ENCODE measurements around the gene CYBC1.
A peak's percentile ranks its signal among the peaks of the same experiment; 100 is the strongest.
"Not testable (repeated sequence)": the region's sequence is repeated elsewhere in the genome, so short reads cannot be mapped to it uniquely, and the experiment has no call there.

CYBC1 gene

GRCh38 chr17:82463925-82464566 is 13.5 kb upstream of the CYBC1 start:
- TF ChIP-seq, protein P1, sequence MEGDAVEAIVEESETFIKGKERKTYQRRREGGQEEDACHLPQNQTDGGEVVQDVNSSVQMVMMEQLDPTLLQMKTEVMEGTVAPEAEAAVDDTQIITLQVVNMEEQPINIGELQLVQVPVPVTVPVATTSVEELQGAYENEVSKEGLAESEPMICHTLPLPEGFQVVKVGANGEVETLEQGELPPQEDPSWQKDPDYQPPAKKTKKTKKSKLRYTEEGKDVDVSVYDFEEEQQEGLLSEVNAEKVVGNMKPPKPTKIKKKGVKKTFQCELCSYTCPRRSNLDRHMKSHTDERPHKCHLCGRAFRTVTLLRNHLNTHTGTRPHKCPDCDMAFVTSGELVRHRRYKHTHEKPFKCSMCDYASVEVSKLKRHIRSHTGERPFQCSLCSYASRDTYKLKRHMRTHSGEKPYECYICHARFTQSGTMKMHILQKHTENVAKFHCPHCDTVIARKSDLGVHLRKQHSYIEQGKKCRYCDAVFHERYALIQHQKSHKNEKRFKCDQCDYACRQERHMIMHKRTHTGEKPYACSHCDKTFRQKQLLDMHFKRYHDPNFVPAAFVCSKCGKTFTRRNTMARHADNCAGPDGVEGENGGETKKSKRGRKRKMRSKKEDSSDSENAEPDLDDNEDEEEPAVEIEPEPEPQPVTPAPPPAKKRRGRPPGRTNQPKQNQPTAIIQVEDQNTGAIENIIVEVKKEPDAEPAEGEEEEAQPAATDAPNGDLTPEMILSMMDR (IDR thresholded peaks at IDR 0.05; ENCODE audit: low read length, missing control alignments): no peak

DNA sequence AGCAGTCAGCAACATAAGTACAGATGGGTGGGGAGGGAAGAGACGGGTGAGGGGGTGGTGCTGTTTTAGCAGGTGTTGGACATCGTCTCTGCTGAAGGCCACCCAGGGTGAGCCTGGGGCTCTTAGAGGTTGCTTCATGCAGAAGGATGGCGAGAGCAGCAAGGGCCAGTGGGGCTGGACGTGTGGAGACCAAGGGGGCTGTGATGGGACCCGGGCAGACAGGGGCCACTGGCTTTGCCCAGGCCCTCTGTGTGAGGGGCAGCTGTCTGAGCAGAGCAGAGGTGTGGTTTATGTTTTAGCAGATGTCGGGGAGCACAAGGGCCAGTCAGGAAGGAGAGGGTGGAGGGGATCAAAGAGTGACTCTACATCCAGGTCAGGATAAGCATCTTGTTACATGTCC is 12.8 kb upstream of the CYBC1 start:
- TF ChIP-seq, protein P1 (IDR thresholded peaks at IDR 0.05; ENCODE audit: low read length, missing control alignments): no peak
- DNase-seq (ENCODE audit: low read depth): no peak
- no peak overlapping the region for H3K4me3 ChIP-seq (replicated peaks; ENCODE audit: low read depth, low read length)

More at GRCh38 chr17:82463925-82464566, 13.5 kb upstream of the CYBC1 start:
- H3K4me3 ChIP-seq (replicated peaks; ENCODE audit: low read depth, low read length): no peak overlapping the region
- DNase-seq (ENCODE audit: low read depth): no peak

DNA sequence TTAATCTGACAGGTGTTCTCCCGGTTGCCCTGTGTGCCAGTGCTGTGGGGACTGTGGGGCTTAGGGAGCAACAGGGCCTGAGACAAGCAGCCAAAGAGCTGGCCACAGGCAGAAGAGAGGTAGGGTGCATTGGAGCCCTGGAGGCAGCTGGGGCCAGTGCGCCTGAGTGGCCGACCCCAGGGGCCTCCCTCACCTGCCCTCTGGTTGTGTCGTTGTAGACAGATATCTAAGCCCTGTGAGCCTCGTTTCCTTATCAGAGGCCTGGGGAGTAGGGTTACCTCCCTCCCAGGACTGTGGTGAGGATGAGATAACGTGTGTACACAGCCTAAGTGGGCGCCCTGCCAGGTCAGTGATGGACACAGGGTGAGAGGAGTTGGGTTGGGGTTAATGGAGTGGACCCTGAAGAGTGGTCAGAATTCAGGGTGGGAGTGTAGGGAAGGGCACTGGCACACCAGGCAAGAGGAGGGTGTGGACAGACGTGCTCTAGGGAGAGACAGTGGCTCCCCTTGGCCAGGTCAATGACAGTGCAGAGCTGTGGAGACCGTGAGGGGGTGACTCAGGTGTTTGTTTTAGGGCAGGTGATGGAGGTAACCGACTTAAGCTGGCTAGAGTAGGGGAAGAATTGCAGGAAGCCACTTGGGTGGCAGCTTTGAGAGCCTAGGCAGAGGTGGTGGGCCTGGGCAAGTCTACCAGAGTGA is 11.4 kb upstream of the CYBC1 start:
- DNase-seq (ENCODE audit: low read depth): no peak
- TF ChIP-seq, protein P1 (IDR thresholded peaks at IDR 0.05; ENCODE audit: low read length, missing control alignments): no peak
- H3K4me3 ChIP-seq (replicated peaks; ENCODE audit: low read depth, low read length): no peak overlapping the region

- DNase-seq (ENCODE audit: low read depth); H3K4me3 ChIP-seq (replicated peaks; ENCODE audit: low read depth, low read length): not testable (repeated sequence)
Observed at GRCh38 chr17:82459936-82460335, 9.4 kb upstream of the CYBC1 start.

DNA sequence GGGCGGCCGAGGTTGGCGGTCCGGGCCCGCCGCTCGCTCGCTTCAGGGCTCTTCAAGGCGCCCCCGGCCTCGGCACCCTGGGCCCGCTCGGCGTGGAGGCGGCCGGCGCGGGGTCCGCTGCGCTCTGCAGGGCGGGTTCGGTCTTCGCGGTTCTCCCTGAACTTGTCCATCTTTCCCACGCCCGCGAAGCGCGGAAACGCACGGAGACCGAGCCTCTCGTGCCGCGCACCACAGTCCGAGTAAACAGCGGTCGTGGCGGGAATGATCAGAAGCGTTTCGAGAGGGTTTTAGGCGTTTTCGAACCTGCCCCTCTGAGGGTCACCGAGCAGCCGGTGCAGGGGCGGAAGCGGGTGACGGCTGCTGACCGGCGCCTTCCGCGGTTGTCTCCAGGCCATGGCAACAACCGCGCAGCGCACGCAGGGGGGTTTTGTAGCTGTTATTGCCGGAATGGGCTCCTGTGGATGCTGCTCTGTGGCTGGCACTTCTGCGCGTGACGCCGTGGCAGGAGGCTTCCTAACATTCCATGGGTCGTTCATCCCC is 8.4 kb upstream of the CYBC1 start:
- TF ChIP-seq, protein P1 (IDR thresholded peaks at IDR 0.05; ENCODE audit: low read length, missing control alignments): no peak
- H3K4me3 ChIP-seq (replicated peaks; ENCODE audit: low read depth, low read length): peak overlapping the region; percentile 79
- peak; percentile 30 for DNase-seq (ENCODE audit: low read depth)

- peak; percentile 98 for DNase-seq (ENCODE audit: low read depth)
- TF ChIP-seq, protein P1 (IDR thresholded peaks at IDR 0.05; ENCODE audit: low read length, missing control alignments): no peak
- peak within 1 kb of the TSS; percentile 79 for H3K4me3 ChIP-seq (replicated peaks; ENCODE audit: low read depth, low read length)
Observed at GRCh38 chr17:82458179-82458884, 7.8 kb upstream of the CYBC1 start, which contains the start of gene NARF. Gene NARF (plus strand): TSS chr17:82458741. CDS start chr17:82458804, 63 bp downstream.

GRCh38 chr17:82457929-82458178 is 7.3 kb upstream of the CYBC1 start:
- TF ChIP-seq, protein P1 (IDR thresholded peaks at IDR 0.05; ENCODE audit: low read length, missing control alignments): no peak
- peak overlapping the region; percentile 79 for H3K4me3 ChIP-seq (replicated peaks; ENCODE audit: low read depth, low read length)
- DNase-seq (ENCODE audit: low read depth): no peak

All from fibroblast of pulmonary artery (primary cell).